Islet precursor cell (in vitro differentiated cells): Measurements from ENCODE around the gene POC1B.

Experiments
- DNase-seq: peaks from one replicate; pipeline ENCODE4 v3.0.0-alpha.2; 2018

The POC1B gene

DNA sequence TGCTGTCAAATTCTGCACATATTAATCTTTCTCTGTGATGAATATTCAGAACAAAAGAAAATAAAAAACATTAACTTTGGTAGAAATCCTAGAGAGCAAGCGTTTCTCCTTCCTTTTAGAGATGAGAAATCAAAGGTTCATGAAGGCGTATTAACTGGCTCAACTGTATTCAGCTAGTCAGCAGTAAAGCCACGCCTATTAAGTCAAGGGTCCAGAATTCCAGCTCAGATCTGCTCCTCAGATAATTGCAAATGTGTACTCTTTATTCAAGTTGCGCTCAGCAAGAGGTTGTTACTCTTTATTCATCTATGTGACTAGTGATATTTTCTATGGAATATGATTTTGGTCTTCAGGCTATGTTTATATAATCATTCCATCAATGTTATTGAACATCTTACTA, 13.1 kb upstream of the POC1B start:
- DNase-seq = peak; percentile 7

DNA sequence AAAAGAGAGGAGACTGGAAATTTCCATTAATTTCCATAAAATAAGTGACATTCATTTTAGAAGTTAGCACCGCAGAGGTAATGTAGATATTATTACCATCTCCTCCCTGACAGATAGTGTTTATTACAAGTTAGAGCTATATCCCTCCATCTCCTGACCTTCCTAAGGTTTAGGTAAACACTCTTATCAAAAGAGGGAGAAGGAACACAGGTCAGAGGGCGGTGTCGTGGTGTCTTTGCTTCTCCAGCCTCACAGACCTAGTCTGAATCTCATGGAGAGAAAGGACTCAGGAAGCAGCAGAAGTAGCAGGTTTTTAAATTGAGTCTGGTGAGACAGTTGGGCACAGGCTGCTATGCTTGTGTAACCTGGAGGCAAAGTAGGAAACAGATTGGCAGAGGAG, 11.5 kb upstream of the POC1B start:
- DNase-seq = peak; percentile 42

DNA sequence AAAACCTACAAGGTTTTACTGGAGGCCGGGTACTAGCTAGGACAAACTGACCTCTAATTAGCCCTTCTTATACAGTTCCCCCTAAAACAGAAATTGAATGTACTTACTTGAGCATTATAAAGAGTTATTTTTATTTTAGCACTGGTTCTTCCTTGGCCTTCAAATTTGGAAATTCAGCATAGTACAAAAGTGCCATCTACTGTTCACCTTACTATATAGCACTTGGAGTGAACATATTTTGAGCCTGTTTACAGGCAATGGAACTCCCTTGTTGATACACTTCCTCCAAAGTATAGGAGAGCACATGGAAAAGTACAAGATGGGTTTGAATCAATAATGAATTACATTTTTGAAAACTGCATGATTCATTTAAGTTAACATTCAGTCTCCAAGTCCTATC, 3.9 kb upstream of the POC1B start:
- no peak for DNase-seq

GRCh38 chr12:89528434-89528833, 2.6 kb upstream of the POC1B start:
- peak; percentile 25 for DNase-seq

DNA sequence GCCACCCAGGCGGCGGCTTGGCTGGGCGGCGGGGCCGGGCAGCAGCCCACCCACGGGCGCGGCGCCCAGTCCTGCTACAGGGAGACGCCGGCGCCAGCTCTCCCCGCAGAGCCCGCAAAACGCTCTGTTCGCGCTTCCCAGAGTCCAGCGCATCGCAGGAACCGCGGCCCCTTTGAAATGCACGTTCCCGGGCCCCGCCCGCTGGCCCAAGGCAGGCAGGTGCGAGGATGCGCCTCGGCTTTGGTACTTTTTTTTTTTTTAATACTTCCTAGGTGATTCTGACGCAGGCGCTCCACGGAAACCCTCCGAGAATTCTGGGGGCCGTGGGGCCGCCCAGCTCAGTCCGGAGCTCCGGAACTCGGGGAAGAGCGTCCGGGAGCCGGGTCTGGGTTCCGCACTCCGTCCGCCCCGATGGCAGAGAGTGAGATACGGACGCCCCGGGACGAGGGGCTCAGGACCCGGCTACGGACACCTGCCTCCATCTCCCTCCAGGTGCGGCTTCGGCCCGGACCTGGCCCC, 483 bp downstream of the POC1B start:
- DNase-seq = peak; percentile 82

DNA sequence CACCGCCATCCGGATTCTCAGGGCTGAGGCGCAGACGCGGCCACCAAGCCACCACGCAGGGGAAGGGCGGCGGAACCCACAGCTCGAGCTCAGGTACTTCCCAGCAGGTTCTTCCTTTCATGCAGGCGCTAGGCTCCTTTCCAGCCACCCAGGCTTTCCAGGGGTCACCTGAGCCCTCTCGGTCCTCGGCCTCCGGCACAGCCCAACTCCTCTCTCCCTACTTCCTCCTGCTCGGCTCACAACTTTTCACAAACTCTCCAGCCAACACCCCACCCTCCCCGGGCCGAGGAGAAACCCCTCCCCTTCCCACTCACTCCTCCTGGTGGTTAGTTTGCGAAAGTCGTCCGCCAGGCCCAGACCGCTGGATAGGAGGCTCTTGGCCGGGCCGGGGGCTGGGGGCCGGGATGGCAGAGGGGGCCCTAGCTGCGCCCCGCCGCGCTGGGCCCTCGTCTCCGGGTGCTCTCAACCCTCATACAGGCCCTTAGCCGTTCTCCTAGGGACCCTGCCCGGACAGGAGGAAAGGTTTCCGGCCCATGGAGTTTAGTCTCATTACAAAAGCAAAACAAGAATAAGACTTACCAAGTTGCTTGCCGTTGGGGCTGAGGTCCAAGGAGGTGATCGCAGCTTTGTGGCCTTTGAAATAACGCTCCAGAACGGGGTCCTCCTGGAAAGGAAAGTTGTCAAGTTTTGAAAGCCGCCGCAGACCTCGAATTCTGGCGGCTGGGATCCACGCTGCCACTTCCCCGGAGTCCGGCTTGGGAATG, 1.1 kb downstream of the POC1B start, which contains the start of gene GALNT4:
GALNT4 (minus strand) TSS at position 256 of the 764 bp plus-strand sequence; CDS start at position 9, 247 bp downstream.
- DNase-seq = peak; percentile 98

GRCh38 chr12:89523843-89524540, 1.9 kb downstream of the POC1B start:
- DNase-seq = no peak

GRCh38 chr12:89523393-89523792, 2.5 kb downstream of the POC1B start:
- DNase-seq = no peak

- DNase-seq = no peak
Measured at GRCh38 chr12:89521364-89522223, 4.3 kb downstream of the POC1B start.

GRCh38 chr12:89517720-89518119, 8.1 kb downstream of the POC1B start:
- DNase-seq = no peak

- no peak for DNase-seq
Measured at GRCh38 chr12:89516633-89517032, 9.2 kb downstream of the POC1B start.

DNA sequence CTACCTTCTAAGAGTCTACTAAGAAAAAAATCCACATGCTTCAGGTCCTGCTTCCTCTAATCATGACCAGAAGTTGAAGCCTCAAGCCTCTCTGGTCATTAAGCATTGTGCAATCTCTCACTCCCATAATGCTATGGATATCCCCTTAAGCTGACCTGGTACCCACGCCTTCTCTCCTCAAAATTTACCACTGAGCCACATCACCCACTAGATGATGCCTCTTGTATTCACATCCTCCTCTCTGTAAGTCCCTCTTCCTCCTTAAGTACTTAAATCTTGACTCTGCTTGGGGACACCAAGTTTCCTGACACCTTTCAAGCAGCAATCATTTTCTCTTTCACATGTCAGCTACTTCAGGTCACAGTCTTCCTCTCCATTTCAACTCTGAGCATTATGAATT, 11.1 kb downstream of the POC1B start:
- no peak for DNase-seq

DNA sequence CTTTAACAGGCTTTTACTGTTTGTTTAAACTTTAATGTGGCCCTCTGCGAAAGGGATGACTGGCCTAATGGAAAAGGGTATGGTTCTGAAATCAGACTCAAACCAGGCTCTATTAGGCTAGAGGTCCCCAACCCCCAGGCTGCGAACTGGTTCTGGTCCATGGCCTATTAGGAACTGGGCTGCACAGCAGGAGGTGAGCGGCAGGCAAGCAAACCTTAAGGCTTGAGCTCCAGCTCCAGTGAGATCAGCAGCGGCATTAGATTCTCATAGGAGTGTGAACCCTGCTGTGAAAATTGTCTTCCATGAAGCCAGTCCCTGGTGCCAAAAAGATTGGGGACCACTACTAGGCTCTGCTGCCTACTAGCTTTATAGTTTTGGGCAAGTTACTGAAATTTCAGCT, 12.3 kb downstream of the POC1B start:
- DNase-seq = no peak

DNA sequence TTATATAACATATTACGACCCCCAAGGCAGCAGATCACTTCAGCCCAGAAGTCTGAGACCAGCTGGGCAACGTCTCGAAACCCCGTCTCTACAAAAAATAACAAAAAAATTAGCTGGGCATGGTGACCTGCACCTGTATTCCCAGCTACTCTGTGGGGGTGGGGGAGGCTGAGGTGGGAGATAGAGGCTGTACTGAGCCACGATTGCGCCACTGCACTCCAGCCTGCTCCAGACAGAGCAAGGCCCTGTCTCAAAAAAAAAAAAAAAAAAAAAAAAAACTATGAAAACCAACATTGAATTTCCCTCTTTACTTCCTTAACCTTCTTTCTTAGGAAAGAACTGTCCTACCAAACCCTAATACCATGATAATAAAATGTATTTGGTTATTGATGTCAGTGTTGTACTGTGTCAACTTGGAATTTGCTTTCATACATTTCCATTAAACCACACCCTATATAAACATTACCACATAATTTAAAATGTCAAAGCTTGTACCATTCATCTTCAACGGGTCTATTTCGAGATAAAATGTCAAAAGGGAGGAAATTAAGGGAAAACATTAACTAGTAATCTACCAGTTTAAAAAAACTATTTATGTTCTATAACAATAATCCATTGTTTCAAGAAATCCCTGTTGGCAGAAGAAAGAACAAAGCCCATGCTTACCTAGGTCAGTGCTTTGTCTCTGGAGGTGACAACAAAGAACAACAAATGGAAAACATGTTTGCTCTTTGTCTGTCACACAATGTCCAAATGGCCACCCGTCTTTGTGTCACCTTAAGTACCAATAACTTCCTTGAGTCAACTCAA, 18.6 kb downstream of the POC1B start:
- DNase-seq = no peak

DNA sequence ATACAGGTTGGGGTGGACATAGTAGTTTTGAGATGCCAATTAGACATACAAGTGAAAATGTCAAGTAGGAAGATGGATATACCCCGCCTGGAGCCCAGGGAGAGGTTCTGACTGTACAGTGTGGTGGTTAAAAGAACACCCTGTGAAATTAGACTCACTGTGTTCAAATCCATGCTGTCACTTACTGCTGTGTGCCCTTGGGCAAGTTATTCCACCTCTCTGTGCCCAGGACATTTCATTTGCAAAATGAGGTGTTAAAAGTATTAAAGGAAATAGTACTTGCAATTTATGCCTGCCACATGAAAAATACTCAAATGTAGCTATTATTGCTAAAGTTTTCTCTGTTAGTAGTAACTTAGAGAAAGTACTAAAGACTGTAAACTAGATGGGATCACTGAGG, 19.8 kb downstream of the POC1B start:
- no peak for DNase-seq

GRCh38 chr12:89504560-89505346, 21.1 kb downstream of the POC1B start:
- DNase-seq = no peak

GRCh38 chr12:89501793-89502192, 24.1 kb downstream of the POC1B start:
- no peak for DNase-seq

DNA sequence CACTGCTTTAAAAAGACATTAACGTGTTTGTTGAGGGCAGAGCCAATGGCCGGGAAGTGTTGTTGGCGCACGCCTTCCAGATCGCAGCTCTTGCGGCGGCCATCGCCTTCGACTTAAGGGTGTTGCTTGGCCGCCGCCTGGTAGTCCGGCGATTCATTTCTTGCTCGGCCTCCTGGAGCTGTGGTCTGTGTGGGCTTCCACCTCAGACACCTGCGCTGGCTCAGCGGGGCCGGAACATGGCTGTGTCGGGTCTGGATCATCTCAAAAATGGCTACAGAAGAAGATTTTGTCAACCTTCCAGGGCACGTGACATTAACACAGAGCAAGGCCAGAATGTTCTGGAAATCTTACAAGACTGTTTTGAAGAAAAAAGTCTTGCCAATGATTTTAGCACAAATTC, 26.0 kb downstream of the POC1B start:
- DNase-seq = no peak

- DNase-seq = no peak
Measured at GRCh38 chr12:89497467-89497866, 28.4 kb downstream of the POC1B start.

DNA sequence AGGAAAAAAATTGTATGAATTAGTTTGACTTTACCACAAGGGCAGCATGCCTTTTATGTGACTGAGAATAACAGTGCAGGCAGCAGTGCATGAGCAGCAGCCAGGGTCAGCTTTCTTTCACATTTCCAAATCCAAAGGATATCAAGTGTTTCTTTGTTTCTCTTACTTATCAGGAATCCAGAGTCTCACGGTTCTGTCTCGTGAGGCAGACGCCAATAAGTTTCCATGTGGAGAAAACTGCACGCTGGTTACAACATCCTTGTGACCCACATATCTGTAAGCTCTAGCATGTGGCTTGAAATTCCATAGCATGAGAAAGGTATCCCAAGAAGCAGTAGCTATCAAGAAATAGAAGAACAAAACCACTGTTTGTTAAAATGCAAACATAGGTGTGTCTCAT, 28.8 kb downstream of the POC1B start:
- no peak for DNase-seq

- no peak for DNase-seq
Measured at GRCh38 chr12:89494411-89495231, 31.2 kb downstream of the POC1B start.
